B cell (primary cell): Measurements from ENCODE around the gene XXYLT1.

Experiments
- CTCF ChIP-seq: fragments of 200-600 bp; IDR thresholded peaks from one replicate; pipeline ENCODE4 v1.8.0; 2022; ENCODE audit warnings: antibody characterized with exemption, mild to moderate bottlenecking
- EZH2 ChIP-seq: IDR thresholded peaks from 2 replicates; pipeline ENCODE4 v1.6.1; 2012; ENCODE audit warnings: borderline replicate concordance, low read depth, mild to moderate bottlenecking, moderate library complexity, low read length; ENCODE audit not compliant: insufficient read depth, poor library complexity, severe bottlenecking

- TF ChIP-seq CTCF = no peak
- no peak for TF ChIP-seq EZH2
Observed at GRCh38 chr3:195160257-195160898, 110.6 kb downstream of the XXYLT1 start.
